OCI-LY3 (cell line): ENCODE results near the gene HOXC5.

Experiments
- CTCF ChIP-seq: fragments of 200-600, 300-600 bp; sonication (generic); IDR thresholded peaks from 2 replicates; pipeline ENCODE4 v1.5.1; 2014; ENCODE audit warnings: antibody characterized with exemption, low read length, low read depth
- EZH2phosphoT487 ChIP-seq: fragments of 200-600 bp; shearing (Covaris generic); IDR thresholded peaks from 2 replicates; pipeline ENCODE4 v1.6.1; 2018; ENCODE audit warnings: antibody characterized with exemption, mixed run types, low read depth

- TF ChIP-seq CTCF (no peak), EZH2phosphoT487 (no peak)
Measured at GRCh38 chr12:53999559-54000115, 33.2 kb upstream of the HOXC5 start.
